Activated T-helper 17 cell treated with anti-CD3 and anti-CD28 coated beads, Interleukin-2, amount 50 U/mL, for 72 hours (primary cell): Measurements from ENCODE around the gene YWHAG. TPM values are rescaled to one million over a fixed set of nuclear protein-coding genes. Genes with fewer than 3 reads are reported as not detected.

Source experiments
- total RNA-seq, 2 donors: library from RNA; stranded (reverse); gene quantifications; one replicate each; pipeline ENCODE4 v1.2.3, GENCODE V29; 2022

The YWHAG gene
- total RNA-seq, 2 donors from 2014 or later: 118 to 156 TPM

Other genes starting within 250 kb of the YWHAG start
- under 1 TPM in 1 of 2 donors, not detected in 1; 0.26 TPM for gene SRRM3, start 157.1 kb downstream of the YWHAG start, total RNA-seq
- gene HSPB1, start 56.3 kb downstream of the YWHAG start, total RNA-seq: 10 to 100 TPM; 28.0 to 71.7 TPM
- gene SSC4D, start 50.7 kb upstream of the YWHAG start, total RNA-seq: under 1 TPM; 0.50 to 0.61 TPM
- gene ZP3, start 66.0 kb upstream of the YWHAG start, total RNA-seq: 10 to 100 TPM in 1 of 2 donors, 1 to 10 TPM in 1; 3.4 to 13.0 TPM
- gene DTX2, start 102.7 kb upstream of the YWHAG start, total RNA-seq: 10 to 100 TPM; 26.4 to 32.6 TPM
- gene UPK3B, start 151.6 kb upstream of the YWHAG start, total RNA-seq: 1 to 10 TPM in 1 of 2 donors, under 1 TPM in 1; 0.79 to 1.0 TPM
- under 1 TPM; 0.17 to 0.45 TPM for gene SPDYE16, start 184.3 kb upstream of the YWHAG start, total RNA-seq